GM12873 (cell line): Measurements from ENCODE around the gene CDH13.

Source experiments
- CTCF ChIP-seq: IDR thresholded peaks from 2 replicates; pipeline ENCODE4 v1.5.1; 2012; ENCODE audit warnings: low read depth, mild to moderate bottlenecking, moderate library complexity, low read length, control low read depth; ENCODE audit not compliant: insufficient read depth; ENCODE audit errors: missing control alignments

CDH13 gene

GRCh38 chr16:83561876-83562275, 935.1 kb downstream of the CDH13 start:
- TF ChIP-seq CTCF = no peak

- no peak for TF ChIP-seq CTCF
These were observed 941.6 kb downstream of the CDH13 start for GRCh38 chr16:83568345-83568744.

GRCh38 chr16:83574388-83574787, 947.6 kb downstream of the CDH13 start:
- no peak for TF ChIP-seq CTCF

- TF ChIP-seq CTCF = no peak
These were observed 950.4 kb downstream of the CDH13 start for GRCh38 chr16:83577078-83577745.

GRCh38 chr16:83578171-83578570, 951.4 kb downstream of the CDH13 start:
- TF ChIP-seq CTCF = no peak

- TF ChIP-seq CTCF = no peak
These were observed 952.3 kb downstream of the CDH13 start for GRCh38 chr16:83579027-83579426.

- no peak for TF ChIP-seq CTCF
These were observed 952.7 kb downstream of the CDH13 start for GRCh38 chr16:83579436-83579835.
